Panc1 (cell line): ENCODE results near the gene EIF2D.

Experiments used
- CTCF ChIP-seq: fragments of 450-650 bp; IDR thresholded peaks from 2 replicates; pipeline ENCODE4 v1.5.1; 2017; ENCODE audit warnings: mild to moderate bottlenecking
- POLR2AphosphoS5 ChIP-seq: IDR thresholded peaks from 2 replicates; pipeline ENCODE4 v1.6.1; 2012; ENCODE audit warnings: mild to moderate bottlenecking, low read depth, low read length, moderate library complexity
- SIN3A ChIP-seq: IDR thresholded peaks from 2 replicates; pipeline ENCODE4 v1.6.1; 2012; ENCODE audit warnings: low read depth, mild to moderate bottlenecking, low read length, moderate library complexity, borderline replicate concordance; ENCODE audit not compliant: insufficient read depth
- TCF7L2 ChIP-seq: IDR thresholded peaks from 2 replicates; pipeline ENCODE4 v1.6.1; 2011; ENCODE audit warnings: mild to moderate bottlenecking, low read depth, low read length, inconsistent platforms
- TF ChIP-seq, protein P1 (sequence below), 2 experiments: IDR thresholded peaks; 2 replicates each; pipeline ENCODE4 v1.6.1; 2011 to 2012; ENCODE audit warnings: low read depth in 2 of 2, control low read depth in 1 of 2, low read length in 1 of 2, mild to moderate bottlenecking in 1 of 2, moderate library complexity in 1 of 2; ENCODE audit not compliant: insufficient read depth in 1 of 2

GRCh38 chr1:206547104-206547503 is 65.2 kb downstream of the EIF2D start:
- no peak for TF ChIP-seq CTCF
- no peak for TF ChIP-seq POLR2AphosphoS5
- TF ChIP-seq TCF7L2: no peak
- TF ChIP-seq, protein P1, sequence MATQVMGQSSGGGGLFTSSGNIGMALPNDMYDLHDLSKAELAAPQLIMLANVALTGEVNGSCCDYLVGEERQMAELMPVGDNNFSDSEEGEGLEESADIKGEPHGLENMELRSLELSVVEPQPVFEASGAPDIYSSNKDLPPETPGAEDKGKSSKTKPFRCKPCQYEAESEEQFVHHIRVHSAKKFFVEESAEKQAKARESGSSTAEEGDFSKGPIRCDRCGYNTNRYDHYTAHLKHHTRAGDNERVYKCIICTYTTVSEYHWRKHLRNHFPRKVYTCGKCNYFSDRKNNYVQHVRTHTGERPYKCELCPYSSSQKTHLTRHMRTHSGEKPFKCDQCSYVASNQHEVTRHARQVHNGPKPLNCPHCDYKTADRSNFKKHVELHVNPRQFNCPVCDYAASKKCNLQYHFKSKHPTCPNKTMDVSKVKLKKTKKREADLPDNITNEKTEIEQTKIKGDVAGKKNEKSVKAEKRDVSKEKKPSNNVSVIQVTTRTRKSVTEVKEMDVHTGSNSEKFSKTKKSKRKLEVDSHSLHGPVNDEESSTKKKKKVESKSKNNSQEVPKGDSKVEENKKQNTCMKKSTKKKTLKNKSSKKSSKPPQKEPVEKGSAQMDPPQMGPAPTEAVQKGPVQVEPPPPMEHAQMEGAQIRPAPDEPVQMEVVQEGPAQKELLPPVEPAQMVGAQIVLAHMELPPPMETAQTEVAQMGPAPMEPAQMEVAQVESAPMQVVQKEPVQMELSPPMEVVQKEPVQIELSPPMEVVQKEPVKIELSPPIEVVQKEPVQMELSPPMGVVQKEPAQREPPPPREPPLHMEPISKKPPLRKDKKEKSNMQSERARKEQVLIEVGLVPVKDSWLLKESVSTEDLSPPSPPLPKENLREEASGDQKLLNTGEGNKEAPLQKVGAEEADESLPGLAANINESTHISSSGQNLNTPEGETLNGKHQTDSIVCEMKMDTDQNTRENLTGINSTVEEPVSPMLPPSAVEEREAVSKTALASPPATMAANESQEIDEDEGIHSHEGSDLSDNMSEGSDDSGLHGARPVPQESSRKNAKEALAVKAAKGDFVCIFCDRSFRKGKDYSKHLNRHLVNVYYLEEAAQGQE (IDR thresholded peaks at IDR 0.05; ENCODE audit: insufficient read depth in 1 of 2, low read depth in 2 of 2, low read length in 1 of 2): no peak
- TF ChIP-seq SIN3A: no peak
